GM12878 (cell line): ENCODE data around the gene SDC1. TPM values are rescaled to one million over a fixed set of nuclear protein-coding genes. Genes with fewer than 3 reads are reported as not detected.

Source experiments
- BACH1 ChIP-seq: fragments of 450-650 bp; IDR thresholded peaks from 2 replicates; pipeline ENCODE4 v1.6.1; 2017; ENCODE audit warnings: mild to moderate bottlenecking, borderline replicate concordance
- BHLHE40 ChIP-seq, 2 experiments: fragments of 450-650 bp in 1 of 2; IDR thresholded peaks; 2 replicates each; pipeline ENCODE4 v1.6.1; 2011 to 2017; ENCODE audit warnings: low read depth in 2 of 2, borderline replicate concordance in 1 of 2, improper control_type of control experiment in 1 of 2, low read length in 1 of 2, mild to moderate bottlenecking in 1 of 2
- BMI1 ChIP-seq: fragments of 450-650 bp; IDR thresholded peaks from 2 replicates; pipeline ENCODE4 v1.6.1; 2016; ENCODE audit warnings: mild to moderate bottlenecking, moderate library complexity, borderline replicate concordance
- FOS ChIP-seq: IDR thresholded peaks from 3 replicates; pipeline ENCODE4 v1.6.1; 2011; ENCODE audit warnings: borderline replicate concordance; ENCODE audit not compliant: insufficient read length; ENCODE audit errors: extremely low read depth
- IKZF1 ChIP-seq: fragments of 450-650 bp; conservative IDR thresholded peaks from 2 replicates; pipeline ENCODE4 v1.6.1; 2017; ENCODE audit warnings: antibody characterized with exemption, mild to moderate bottlenecking
- KAT2A ChIP-seq: conservative IDR thresholded peaks from 2 replicates; pipeline ENCODE4 v1.6.1; 2011; ENCODE audit warnings: low read depth, low read length; ENCODE audit not compliant: control insufficient read depth
- NBN ChIP-seq: fragments of 450-650 bp; IDR thresholded peaks from 2 replicates; pipeline ENCODE4 v1.6.1; 2016
- PAX5 ChIP-seq: IDR thresholded peaks from 2 replicates; pipeline ENCODE4 v1.6.1; 2011; ENCODE audit warnings: low read depth, low read length, borderline replicate concordance
- POLR2AphosphoS2 ChIP-seq: IDR thresholded peaks from 2 replicates; pipeline ENCODE4 v1.6.1; 2011; ENCODE audit warnings: low read depth, mild to moderate bottlenecking, low read length, improper control_type of control experiment, moderate library complexity
- RB1 ChIP-seq: fragments of 450-650 bp; formaldehyde crosslinking; IDR thresholded peaks from 2 replicates; pipeline ENCODE4 v1.6.1; 2017; ENCODE audit warnings: mild to moderate bottlenecking, borderline replicate concordance
- RELB ChIP-seq: fragments of 450-650 bp; IDR thresholded peaks from 2 replicates; pipeline ENCODE4 v1.6.1; 2017; ENCODE audit warnings: low read depth, mild to moderate bottlenecking, moderate library complexity
- SIX5 ChIP-seq: IDR thresholded peaks from 2 replicates; pipeline ENCODE4 v1.6.1; 2011; ENCODE audit warnings: mild to moderate bottlenecking, low read depth, low read length, moderate library complexity; ENCODE audit not compliant: severe bottlenecking
- SMARCA5 ChIP-seq: fragments of 450-650 bp; IDR thresholded peaks from 2 replicates; pipeline ENCODE4 v1.6.1; 2017; ENCODE audit warnings: mild to moderate bottlenecking
- ZSCAN29 ChIP-seq: fragments of 450-650 bp; IDR thresholded peaks from 2 replicates; pipeline ENCODE4 v1.6.1; 2017; ENCODE audit warnings: mild to moderate bottlenecking, moderate library complexity
- polyA plus RNA-seq, 11 experiments: library from polyadenylated mRNA; depleted of rRNA in 4 of 11; unstranded in 6 of 11; stranded (reverse) in 5 of 11; fragments of >200 nt; fragmentation: Nextera tagmentation in 4 of 11; fragmentation: Illumina TruSeq in 1 of 11; extraction: Ambion mirVana in 4 of 11; extraction: Trizol in 1 of 11; gene quantifications; 1 replicate in 1 of 11; 2 replicates in 10 of 11; pipeline versions ENCODE4 v1.2.1 to v1.2.3, GENCODE V29; 2011 to 2016; ENCODE audit warnings: inconsistent platforms in 2 of 11, missing spikeins in 2 of 11, low read depth in 1 of 11
- total RNA-seq, 4 experiments: library from RNA; depleted of rRNA in 3 of 4; stranded (reverse); fragments of >200 nt in 3 of 4; fragmentation: Illumina TruSeq in 1 of 4; extraction: Trizol in 1 of 4; gene quantifications; 2 replicates each; pipeline versions ENCODE4 v1.2.1 to v1.2.3, GENCODE V29; 2013 to 2021
- TF ChIP-seq, protein P1 (sequence below): fragments of 450-650 bp; IDR thresholded peaks from 2 replicates; pipeline ENCODE4 v1.6.1; 2017; ENCODE audit warnings: mild to moderate bottlenecking, moderate library complexity
- TF ChIP-seq, protein P2 (sequence below): fragments of 450-650 bp; formaldehyde crosslinking; IDR thresholded peaks from 2 replicates; pipeline ENCODE4 v1.4.0; 2020; ENCODE audit warnings: mild to moderate bottlenecking, moderate library complexity
- TF ChIP-seq, protein P3 (sequence below): fragments of 450-650 bp; conservative IDR thresholded peaks from 2 replicates; pipeline ENCODE4 v1.6.1; 2017; ENCODE audit warnings: mild to moderate bottlenecking, moderate library complexity

The SDC1 gene
- total and polyA plus RNA-seq, 10 of the 15 experiments (the other 5 are each of a cell fraction or from before 2014, with no cell fraction given) = 0.85 to 36.8 (median 23.7) TPM

- TF ChIP-seq, protein P1, sequence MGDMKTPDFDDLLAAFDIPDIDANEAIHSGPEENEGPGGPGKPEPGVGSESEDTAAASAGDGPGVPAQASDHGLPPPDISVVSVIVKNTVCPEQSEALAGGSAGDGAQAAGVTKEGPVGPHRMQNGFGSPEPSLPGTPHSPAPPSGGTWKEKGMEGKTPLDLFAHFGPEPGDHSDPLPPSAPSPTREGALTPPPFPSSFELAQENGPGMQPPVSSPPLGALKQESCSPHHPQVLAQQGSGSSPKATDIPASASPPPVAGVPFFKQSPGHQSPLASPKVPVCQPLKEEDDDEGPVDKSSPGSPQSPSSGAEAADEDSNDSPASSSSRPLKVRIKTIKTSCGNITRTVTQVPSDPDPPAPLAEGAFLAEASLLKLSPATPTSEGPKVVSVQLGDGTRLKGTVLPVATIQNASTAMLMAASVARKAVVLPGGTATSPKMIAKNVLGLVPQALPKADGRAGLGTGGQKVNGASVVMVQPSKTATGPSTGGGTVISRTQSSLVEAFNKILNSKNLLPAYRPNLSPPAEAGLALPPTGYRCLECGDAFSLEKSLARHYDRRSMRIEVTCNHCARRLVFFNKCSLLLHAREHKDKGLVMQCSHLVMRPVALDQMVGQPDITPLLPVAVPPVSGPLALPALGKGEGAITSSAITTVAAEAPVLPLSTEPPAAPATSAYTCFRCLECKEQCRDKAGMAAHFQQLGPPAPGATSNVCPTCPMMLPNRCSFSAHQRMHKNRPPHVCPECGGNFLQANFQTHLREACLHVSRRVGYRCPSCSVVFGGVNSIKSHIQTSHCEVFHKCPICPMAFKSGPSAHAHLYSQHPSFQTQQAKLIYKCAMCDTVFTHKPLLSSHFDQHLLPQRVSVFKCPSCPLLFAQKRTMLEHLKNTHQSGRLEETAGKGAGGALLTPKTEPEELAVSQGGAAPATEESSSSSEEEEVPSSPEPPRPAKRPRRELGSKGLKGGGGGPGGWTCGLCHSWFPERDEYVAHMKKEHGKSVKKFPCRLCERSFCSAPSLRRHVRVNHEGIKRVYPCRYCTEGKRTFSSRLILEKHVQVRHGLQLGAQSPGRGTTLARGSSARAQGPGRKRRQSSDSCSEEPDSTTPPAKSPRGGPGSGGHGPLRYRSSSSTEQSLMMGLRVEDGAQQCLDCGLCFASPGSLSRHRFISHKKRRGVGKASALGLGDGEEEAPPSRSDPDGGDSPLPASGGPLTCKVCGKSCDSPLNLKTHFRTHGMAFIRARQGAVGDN = peak; percentile 48; the same call in 1 of the 2 replicates
- TF ChIP-seq POLR2AphosphoS2 (no peak), BHLHE40 (IDR thresholded peaks at IDR 0.05; ENCODE audit: borderline replicate concordance in 1 of 2, low read depth in 2 of 2, low read length in 1 of 2) (peak; percentile 5 to 75; a peak in 2 of 4 replicates), SIX5 (no peak), IKZF1 (no peak), PAX5 (no peak), FOS (no peak), BACH1 (peak; percentile 49), KAT2A (no peak), SMARCA5 (0 out of 2 replicates have a peak, but pooled peaks have one; percentile 19), RELB (no peak), BMI1 (no peak), NBN (no peak), RB1 (peak; percentile 43; the same call in 1 of the 2 replicates), ZSCAN29 (0 out of 2 replicates have a peak, but pooled peaks have one; percentile 27)
- TF ChIP-seq, protein P2, sequence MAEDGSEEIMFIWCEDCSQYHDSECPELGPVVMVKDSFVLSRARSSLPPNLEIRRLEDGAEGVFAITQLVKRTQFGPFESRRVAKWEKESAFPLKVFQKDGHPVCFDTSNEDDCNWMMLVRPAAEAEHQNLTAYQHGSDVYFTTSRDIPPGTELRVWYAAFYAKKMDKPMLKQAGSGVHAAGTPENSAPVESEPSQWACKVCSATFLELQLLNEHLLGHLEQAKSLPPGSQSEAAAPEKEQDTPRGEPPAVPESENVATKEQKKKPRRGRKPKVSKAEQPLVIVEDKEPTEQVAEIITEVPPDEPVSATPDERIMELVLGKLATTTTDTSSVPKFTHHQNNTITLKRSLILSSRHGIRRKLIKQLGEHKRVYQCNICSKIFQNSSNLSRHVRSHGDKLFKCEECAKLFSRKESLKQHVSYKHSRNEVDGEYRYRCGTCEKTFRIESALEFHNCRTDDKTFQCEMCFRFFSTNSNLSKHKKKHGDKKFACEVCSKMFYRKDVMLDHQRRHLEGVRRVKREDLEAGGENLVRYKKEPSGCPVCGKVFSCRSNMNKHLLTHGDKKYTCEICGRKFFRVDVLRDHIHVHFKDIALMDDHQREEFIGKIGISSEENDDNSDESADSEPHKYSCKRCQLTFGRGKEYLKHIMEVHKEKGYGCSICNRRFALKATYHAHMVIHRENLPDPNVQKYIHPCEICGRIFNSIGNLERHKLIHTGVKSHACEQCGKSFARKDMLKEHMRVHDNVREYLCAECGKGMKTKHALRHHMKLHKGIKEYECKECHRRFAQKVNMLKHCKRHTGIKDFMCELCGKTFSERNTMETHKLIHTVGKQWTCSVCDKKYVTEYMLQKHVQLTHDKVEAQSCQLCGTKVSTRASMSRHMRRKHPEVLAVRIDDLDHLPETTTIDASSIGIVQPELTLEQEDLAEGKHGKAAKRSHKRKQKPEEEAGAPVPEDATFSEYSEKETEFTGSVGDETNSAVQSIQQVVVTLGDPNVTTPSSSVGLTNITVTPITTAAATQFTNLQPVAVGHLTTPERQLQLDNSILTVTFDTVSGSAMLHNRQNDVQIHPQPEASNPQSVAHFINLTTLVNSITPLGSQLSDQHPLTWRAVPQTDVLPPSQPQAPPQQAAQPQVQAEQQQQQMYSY (CRISPR knock-in tag) = no peak
- TF ChIP-seq, protein P3, sequence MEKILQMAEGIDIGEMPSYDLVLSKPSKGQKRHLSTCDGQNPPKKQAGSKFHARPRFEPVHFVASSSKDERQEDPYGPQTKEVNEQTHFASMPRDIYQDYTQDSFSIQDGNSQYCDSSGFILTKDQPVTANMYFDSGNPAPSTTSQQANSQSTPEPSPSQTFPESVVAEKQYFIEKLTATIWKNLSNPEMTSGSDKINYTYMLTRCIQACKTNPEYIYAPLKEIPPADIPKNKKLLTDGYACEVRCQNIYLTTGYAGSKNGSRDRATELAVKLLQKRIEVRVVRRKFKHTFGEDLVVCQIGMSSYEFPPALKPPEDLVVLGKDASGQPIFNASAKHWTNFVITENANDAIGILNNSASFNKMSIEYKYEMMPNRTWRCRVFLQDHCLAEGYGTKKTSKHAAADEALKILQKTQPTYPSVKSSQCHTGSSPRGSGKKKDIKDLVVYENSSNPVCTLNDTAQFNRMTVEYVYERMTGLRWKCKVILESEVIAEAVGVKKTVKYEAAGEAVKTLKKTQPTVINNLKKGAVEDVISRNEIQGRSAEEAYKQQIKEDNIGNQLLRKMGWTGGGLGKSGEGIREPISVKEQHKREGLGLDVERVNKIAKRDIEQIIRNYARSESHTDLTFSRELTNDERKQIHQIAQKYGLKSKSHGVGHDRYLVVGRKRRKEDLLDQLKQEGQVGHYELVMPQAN = peak; percentile 51
These were observed at the start of gene SDC1 (continued) for GRCh38 chr2:20224716-20225293.
